HG02943 (cell line): ENCODE measurements around the gene CLCA1.

Source experiments
- ATAC-seq: cut with Tn5 transposase; IDR thresholded peaks from one replicate; pipeline ENCODE4 v1.9.1; 2021; ENCODE audit warnings: mild to moderate bottlenecking, low read depth, moderate library complexity; ENCODE audit not compliant: unreplicated experiment

Gene CLCA1

DNA sequence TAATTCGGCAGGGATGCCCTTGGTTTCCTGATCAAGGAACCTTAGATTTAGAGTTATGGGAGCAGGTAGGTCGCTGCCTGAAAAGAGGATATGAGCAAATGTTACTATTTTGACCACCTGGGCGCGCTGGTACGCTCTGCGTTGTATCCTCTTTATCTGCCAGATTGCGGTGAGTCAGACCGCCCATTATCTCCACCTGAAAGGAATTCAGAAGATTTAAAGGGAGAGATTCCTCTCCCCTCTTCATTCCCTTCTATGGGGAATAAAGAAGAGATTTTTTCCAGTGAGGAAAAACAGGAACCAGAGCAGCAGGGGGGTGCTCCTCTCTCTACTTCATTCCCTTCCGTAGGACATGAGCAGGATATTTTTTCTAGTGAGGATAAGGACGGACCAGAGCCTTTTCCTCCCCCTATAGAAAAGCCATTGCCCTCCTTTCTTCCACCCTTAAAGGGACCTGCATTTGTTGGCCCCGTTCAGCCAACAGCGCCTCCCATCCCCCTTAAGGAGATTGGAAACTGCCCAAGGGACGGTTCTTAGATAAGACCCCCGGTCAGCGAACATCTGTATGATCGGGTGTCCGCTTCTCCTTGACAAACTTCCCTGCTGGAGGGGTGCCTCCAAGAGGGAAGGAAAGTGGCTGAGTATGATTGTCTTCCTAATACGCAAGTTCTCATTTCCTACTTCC, 34.1 kb downstream of the CLCA1 start:
- ATAC-seq = no peak

DNA sequence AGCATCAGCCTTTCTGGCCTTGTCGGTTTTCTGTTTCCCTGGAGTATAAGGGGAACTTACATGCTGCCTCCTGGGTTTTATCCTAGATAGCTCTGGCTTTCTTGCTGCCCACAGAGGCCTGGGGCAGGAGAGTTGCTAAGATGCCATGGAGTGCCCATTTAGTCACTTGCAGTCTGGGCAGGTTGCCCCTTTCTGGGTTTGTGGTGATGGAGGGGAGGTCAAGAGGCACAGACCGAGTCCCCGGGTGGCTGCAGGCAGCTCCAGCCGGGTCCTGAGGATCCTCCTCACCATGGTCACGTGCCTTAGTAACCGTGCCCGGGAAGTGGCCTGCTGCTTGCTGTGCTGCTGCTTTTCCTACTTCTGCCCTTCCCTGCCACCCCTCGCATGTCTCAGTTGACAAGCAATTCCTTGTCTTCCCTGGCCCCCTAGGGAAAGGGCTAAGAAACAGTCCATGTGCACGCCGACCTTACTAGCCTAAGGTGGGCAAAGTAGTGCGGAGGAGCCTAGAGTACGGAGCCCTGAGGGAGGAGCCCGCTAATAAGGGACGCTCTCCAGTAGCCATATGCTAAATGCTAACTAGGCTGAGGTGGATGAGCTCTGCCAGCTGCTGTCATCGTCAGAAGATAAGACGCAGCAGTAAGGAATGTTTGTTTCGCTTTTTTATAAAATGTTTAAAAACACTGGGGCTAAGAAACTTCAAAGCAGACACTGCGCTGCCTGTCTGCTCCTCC, 34.8 kb downstream of the CLCA1 start:
- ATAC-seq = no peak

DNA sequence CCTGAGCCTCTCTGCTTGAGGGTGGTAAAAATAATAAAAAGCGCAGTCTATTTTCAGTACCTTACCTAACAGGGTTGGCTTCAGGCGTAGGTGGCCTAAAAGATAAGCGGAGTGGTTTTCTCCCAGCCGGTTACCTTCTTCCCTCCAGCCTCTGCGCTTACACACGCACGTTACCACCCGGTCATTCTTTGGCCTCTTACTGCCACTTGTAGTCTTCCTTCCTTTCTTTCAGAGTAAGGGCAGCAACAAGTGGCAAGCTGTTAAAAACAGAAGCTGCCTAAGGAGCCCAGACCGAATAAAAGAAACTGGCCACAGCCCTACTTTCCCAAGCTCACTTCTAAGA, 35.4 kb downstream of the CLCA1 start:
- no peak for ATAC-seq

DNA sequence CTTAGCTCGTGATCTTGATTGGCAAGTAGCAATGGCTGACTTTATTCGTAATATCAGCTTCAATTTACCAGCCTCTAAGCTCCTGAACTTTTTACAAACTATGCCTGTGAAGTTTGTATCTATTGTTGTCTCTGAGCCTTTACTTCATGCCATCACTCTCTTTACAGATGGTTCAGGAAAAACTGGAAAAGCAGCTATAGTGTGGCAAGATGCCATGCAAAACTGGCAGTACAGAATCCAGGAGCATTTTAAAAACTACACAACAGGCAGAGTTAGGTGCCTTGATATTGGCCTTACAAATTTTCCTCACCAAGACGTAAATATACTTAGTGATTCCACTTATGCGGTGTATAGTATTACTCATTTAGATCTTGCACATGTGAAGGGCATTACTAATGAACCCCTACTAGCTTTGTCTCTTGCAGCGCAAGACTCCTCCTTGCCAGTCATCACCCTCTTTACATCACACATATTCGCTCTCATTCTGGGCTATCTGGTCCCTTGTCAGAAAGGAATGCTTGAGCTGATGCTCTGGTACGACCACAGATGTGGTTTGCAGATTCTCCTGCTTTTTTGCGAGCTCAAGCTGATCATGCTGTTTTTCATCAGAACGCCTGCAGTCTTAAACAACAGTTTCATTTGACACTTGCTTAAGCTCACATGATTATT, 36.3 kb downstream of the CLCA1 start:
- no peak for ATAC-seq

DNA sequence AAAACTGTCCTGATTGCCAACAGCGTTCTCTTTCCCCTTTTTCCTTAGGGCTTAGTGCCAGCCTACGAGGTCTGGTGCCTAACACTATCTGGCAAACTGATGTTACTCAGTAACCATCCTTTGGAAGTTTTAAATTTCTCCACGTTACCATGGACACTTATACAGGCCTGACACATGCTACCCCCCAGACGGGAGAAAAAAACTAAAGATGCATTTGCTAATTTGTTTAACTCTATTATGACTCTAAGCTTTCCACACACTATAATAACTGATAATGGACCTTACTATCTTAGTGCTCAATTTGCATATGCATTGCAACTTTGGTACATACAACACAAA, 36.8 kb downstream of the CLCA1 start:
- ATAC-seq = no peak

DNA sequence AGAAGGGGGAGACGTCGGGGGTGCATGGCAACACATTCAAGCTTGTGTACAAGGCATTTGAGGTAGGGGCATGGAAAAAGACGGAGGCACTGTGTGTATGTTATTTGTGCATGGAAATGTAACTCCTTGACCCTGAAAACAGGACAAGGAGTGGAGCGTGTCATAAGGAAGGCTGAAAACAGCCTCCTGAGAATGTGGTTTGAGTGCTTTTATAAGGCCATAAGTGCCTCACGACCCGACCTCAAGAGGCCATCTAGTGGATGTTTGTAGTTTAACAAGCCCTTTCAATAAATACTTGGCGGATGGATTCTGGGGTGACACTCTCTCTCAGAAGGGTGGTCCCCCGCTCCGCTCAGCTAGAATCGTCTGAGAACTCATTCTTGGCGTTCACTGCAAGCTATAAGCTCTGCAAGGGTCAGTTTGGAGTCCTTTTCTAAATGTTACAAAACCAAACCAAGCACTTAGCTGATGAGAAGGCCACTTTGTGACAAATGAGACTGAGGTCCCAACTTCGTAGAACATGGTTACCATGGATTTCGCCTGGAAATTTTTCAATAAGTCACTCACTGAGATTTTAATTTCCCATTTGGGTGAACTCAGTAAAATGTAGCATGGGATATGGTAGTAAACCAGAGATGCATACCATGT, 39.3 kb downstream of the CLCA1 start:
- no peak for ATAC-seq

DNA sequence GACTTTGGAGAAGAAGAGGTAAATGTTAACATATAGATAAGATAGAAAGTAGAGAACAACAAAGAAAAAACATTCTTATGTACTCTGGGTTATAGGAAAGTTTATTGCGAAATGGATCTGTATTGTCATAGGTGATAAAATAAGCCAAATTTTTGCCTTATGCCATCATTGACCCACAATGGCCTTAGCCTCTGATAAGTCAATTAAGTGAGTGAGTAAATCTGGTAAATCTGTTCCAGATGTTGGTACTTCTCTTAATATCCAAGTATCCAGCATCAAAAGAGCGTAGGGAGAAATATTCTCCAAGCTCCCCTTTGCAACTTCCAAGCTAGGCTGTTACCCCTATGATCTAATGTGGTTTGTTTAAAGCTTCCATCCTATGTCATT, 39.8 kb downstream of the CLCA1 start:
- ATAC-seq = no peak

DNA sequence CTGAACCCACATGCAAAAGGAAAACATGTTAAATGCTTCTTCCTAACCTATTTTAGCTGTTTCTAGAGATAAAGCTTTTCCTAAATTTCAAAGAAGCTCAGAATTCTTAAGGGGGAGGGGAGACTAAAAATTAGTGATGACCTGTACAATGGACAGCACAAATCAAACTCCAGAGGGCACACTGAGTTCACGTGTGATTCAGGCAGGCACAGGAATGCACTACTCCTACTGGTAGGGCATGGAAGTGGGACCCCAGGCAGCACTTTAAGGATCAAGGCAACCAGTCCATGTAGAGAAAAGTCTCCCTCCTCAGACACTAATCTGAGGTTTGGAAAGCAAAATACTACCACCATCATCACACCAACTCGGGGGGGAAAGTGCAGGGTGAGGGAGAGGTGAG, 46.9 kb downstream of the CLCA1 start:
- no peak for ATAC-seq

DNA sequence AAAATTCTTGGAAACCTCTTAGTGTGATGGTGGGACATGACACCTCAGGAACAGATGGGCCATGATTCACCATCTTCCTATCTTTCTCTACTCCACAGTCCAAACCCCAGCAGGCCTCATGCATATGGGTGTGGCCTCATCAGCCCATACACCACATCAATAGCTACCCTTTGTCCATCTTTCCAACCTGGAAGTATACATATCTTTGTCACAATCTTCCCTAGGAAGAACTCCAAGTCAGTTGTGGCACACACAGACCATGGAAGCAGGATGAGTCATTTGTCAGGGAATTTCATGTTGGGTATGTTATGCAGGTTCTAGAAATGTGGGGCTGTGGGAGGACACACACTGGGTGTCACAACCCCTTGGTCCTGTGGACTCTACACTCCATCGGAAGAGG, 47.6 kb downstream of the CLCA1 start:
- ATAC-seq = no peak

DNA sequence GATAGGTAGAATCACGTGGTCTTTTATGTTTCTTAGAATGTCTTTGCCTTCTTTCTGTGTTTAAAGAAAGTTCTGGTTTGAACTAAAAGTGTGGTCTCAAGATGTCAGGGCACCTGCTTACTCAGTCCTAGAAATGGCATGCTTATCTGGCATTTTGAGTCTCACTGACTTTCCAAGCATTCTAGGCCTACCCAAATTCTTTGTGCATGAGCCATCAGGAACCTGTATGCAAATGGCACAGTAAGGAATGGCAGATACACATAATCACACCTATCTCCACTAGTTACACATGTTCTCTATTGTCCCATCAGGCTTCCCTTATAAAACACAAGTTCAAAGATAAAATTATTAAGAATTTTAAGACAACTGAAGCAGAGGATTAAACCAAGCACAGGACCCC, 48.6 kb downstream of the CLCA1 start:
- ATAC-seq = no peak

DNA sequence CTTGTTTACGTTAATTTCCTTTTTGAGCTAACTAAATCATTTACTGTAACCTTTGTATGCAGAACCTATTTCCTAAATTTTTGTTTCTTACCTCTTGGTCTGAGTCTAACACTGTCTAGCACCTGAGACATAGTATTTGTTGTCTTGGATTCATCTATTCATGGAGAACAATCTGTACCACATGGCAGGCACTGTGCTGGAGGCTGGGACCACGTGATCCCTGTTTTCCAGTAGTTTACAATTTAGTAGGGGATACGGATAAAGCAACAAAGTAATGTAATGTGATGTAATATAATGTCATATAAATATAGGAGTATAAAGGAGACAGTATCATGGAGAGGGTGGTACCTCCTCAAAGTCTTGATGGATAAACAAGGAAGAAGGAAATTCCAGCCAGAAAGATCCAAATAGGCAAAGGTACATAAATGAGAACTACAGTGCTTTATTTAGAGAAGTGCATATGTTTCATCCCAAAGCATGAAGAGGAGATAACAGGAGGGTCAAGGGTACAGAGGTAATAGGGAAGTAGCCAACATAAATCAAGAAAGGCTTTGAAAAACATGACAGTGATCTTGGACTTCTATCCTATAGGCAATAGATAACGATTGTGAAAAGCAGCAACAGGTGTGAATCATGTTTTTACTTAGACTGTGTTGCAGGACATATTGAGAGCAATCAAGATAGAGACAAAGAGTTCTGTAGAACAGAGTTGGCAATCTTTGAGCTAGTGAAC, 52.2 kb downstream of the CLCA1 start:
- no peak for ATAC-seq

DNA sequence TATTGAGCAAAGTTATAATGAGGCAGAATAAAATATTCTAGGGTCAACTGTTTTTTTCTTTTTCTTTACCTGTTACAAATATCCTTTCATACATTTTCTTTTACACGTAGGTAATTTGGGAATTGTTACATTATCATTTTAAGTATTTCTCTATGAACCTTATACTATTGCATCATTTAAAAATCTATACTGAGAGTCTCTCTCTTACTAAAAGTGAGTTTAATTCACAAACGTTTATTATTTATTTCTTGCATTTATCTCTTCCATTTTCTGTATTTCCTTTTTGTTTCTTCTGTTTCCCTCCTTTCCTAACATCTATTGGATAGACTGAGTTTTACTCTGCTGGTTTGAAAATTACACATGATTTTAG, 52.8 kb downstream of the CLCA1 start:
- ATAC-seq = no peak

DNA sequence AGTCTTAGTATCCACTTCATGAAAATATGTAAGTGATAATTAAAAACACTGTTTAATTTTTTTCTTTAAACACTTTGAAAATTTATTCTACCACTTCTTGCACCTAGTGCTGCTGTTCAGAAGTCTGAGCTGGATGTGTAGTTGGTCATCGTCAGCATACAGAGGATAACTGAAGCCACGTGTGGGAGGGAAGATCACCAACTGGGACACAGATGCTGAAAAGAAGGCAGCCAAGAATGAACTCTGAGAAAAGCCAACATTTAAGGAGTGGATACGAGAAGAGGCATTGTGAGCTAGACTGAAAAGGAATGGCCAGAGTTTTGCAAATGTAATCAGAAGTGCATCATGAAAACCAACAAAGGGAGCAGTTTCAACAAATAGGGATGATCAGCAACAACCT, 53.5 kb downstream of the CLCA1 start:
- no peak for ATAC-seq

DNA sequence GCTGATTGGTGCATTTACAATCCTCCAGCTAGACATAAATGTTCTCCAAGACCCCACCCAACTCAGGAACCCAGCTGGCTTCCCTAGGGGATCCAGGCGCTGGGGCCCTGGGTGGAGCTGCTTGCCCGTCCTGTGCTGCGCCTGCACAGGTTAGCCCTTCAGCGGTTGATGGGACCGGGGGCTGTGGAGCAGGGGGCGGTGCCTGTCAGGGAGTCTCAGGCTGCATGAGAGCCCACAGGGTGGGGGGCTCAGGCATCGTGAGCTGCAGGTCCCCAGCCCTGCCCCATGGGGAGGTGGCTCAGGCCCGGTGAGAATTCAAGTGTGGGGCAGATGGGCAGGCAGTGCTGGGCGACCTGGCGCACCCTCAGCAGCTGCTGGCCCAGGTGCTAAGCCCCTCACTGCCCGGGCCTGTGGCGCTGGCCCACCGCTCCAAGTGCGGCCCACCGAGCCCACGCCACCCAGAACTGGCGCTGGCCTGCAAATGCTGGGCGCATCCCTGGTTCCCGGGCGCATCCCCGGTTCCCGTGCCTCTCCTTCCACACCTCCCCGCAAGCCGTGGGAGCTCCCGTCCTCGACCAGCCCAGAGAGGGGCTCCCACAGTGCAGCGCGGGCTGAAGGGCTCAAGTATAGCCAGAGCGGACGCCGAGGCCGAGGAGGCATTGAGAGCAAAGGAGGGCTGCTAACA, 55.1 kb downstream of the CLCA1 start:
- ATAC-seq = no peak

DNA sequence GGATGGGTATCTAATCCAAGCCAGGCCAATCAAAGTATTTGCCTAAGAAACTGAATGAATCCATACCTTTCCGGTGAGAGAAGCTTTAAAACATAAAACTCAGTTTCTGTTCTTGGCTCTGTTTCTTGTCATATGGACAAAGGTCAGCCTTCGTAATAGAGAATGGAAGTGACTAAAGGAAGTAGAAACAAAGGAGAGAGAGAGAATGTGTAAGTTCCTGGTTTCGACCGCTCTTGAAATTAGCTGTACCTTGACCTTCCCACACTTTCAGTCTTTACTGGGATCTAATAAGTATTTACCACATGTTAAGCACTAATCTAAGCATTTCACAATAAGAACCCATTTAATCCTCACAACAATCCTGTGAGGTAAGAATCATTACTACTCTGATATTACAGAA, 58.6 kb downstream of the CLCA1 start:
- ATAC-seq = no peak

DNA sequence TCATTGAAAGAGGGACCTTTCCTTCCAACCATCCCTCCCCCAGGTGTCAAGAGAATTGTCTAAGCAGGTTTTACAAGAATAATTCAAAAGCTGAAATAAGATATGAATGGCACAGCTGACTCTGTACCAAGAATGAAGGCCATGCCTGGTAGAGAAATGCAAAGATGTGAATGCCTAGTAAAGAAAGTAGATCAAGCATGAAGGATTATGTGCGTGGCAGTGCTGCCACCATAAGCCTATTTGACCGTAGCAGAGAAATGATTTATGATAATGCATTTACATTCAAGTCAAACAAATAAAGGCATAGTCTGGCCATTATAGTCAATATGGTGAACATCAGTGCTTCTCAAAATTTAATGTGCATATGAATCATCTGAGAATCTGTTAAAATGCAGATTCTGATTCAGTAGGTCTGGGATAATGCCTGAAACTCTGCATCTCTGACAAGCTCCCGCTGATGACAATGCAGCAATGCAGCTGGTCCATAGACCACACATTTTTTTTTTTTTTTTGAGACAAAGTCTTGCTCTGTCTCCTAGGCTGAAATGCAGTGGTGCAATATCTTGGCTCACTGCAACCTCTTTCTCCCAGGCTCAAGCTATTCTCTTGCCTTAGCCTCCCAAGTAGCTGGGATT, 61.6 kb downstream of the CLCA1 start:
- no peak for ATAC-seq

DNA sequence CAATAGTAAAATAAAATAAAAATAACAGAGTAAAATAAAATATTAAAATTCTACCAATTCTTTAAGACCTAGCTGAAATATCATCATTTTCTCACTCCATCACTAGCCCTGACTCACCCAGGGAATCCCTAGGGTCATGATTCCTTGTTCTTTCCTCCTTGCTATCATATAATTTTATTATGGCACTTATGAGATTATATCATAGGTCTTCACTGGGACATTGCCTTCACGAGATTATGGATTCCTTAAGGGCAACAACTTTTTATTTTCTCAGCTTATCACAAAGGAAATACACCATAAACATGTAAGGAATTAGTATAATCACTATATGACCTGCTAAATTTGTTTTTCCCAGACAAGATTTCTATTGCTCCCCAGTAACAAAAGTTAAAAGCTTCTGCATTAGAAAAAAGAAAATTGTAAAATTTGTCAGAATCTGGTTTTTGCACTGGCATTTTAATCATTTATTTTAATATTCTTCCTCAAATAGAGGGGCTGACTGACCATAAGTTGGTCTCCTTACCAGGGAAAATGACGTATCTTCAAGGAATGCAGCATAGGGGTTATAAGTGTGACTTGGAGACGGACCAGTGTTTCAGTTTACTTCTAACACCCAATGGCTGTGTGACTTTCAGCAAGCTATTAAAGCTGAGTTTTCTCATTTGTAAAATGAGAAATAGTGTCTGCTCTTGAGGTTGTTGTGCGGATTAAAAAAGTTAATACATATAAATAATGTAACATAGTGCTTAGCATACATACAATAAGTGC, 69.4 kb downstream of the CLCA1 start:
- no peak for ATAC-seq

DNA sequence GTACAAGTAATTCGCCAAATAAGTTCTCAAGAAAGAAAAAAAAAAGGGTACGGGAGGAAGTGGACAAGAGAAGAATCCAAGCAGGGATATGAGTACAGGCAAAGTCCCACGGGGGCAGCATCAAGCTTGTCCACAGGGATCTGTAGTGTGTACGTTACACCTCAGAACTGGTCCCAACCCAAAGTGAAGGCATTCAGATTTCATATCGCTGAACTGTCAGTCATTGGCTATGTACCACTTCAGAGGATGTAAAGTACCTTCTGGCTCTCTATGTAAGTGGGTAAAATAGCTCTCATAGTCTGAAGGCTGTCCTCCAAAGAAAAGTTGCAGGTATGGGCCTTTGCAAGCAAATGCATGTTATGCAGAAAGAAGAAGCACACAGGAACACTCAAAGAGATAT, 70.0 kb downstream of the CLCA1 start:
- ATAC-seq = no peak

DNA sequence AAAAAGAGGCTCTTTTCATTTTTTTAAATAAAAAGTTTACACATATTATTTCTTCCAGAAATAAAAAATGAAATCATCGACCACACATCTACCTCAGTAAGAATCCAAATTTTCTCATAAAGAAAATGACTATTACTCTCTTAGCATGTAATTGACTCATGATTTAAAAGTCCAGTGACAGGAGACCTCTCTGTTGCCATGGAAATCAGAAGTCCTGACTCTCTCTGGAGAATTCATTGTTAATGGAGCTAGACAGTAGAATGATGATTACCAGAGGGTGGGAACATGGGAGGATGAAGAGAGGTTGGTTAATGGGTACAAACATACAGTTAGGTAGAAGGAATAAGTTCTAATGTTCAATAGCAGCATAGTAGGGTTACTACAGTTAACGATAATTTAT, 73.1 kb downstream of the CLCA1 start:
- no peak for ATAC-seq
